Panc1 (cell line): ENCODE data around the gene AGAP2.

Experiments
- CTCF ChIP-seq: fragments of 450-650 bp; IDR thresholded peaks from 2 replicates; pipeline ENCODE4 v1.5.1; 2017; ENCODE audit warnings: mild to moderate bottlenecking
- REST ChIP-seq, 2 experiments: IDR thresholded peaks; 2 replicates each; pipeline ENCODE4 v1.6.1; 2011 to 2012; ENCODE audit warnings: low read depth in 2 of 2, control low read depth in 1 of 2, low read length in 1 of 2, mild to moderate bottlenecking in 1 of 2, moderate library complexity in 1 of 2; ENCODE audit not compliant: insufficient read depth in 1 of 2
- SIN3A ChIP-seq: IDR thresholded peaks from 2 replicates; pipeline ENCODE4 v1.6.1; 2012; ENCODE audit warnings: low read depth, mild to moderate bottlenecking, low read length, moderate library complexity, borderline replicate concordance; ENCODE audit not compliant: insufficient read depth
- TCF7L2 ChIP-seq: IDR thresholded peaks from 2 replicates; pipeline ENCODE4 v1.6.1; 2011; ENCODE audit warnings: mild to moderate bottlenecking, low read depth, low read length, inconsistent platforms

DNA sequence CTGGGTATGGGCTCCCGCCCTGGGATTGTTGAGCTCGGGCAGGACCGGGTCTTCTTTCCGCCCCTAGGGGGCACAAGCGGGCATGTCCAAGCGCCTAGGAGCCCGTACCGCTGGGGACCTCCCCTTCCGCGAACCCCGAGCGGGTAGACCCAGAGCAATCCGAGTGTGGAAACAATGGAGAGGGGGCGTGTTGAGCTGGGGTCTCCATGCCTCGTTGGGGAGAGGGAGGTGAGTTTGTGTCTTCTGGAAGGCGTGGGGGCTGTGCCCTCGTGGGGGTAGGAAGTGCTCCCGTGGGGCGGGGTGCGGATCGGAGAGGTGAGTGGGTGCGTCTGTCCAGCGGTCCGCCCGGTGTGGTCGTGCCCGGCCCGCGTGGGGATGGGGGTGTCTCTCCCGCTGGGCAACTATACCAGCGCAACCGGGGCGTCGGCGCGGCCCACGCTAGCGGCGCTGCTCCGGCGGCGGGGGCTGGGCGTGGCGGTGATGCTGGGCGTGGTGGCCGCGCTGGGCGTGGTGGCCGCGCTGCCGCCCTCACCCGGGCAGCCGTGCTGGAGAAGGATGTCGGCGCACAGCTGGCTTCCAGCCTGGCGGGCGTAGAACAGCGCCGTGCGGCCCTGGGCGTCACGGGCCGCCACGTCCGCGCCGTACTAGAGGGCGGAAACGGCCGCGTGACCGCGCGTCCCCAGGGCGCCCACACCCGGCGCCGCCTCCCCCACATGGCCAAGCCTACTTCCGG, 12.2 kb downstream of the AGAP2 start:
- TF ChIP-seq CTCF (peak; percentile 96), REST (IDR thresholded peaks at IDR 0.05; ENCODE audit: insufficient read depth in 1 of 2, low read depth in 2 of 2, low read length in 1 of 2) (no peak), TCF7L2 (no peak), SIN3A (no peak)
